GM19239 (cell line): ENCODE data around the gene FGF4.

Experiments used
- DNase-seq: peaks from one replicate; pipeline ENCODE4 v3.0.0; 2011; ENCODE audit warnings: low spot score; ENCODE audit not compliant: insufficient read length
- FAIRE-seq: peaks from 2 replicates; lab custom pipeline; 2011; peaks lifted over from hg19 to GRCh38; lab: Jason Lieb, UNC

The FGF4 gene, protein sequence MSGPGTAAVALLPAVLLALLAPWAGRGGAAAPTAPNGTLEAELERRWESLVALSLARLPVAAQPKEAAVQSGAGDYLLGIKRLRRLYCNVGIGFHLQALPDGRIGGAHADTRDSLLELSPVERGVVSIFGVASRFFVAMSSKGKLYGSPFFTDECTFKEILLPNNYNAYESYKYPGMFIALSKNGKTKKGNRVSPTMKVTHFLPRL

DNA sequence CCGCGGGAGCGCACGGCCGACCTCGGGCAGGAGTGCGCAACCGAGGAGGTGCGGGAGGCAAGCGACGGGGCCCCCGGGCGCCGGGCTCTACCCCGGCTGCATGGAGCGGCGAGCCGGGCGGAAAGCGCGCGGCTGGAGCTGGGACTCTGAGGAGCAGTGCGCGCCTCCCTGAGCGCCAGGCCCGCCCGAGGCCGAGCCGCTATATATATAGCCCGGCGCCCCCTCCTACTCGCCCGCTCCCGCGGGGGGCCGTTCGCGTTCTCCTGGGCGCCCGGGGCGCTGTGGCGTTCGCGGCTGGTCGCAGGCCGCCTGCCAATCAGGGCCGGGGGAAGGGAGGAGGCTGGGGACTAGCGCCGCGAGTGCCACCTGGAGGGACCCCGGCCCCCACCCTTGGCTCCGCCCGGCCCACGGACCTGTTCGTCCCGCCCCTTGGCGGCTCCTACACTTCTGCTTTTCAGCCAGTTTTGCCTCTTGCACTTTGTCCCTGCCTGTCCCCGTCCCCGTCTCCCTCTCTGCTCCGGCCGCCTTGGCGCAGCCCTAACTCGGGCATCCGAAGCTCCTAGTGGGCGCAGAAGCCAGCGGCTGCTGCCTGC, at the start of gene FGF4:
Gene FGF4 (minus strand): TSS at position 179 of the 593 bp plus-strand sequence. CDS start 257 bp downstream, outside the sequence.
- FAIRE-seq: no peak
- no peak for DNase-seq

DNA sequence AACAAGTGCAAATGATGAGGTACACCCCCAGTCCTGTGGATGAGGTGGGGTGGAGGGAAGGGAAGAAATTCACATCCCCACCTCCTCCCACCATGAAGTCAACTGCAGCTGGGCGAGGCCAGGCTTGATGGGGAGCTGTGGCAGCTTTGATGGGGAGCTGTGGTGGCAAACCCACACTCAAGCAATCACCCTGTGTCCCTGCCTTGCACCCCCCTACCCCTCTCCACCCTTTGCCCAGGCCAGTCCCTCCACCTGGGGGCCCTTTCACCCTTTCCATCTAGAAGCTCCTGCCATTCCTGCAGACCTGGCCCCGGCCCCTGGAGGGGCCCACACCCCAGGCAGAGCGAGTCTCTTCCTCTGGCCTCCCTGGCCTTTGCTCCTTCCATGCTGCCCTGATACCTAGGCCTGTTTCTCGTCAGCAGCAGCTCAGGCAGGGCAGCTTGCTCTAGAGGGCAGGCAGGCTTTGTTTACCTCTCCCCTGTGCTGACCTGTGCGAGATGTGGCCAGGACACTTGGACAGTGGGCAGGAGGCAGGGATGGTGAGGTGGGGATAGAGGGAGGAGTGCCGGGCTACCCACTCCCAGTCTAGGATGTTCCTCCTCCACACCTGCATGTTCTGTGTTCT, 48.6 kb upstream of the FGF4 start:
- FAIRE-seq: no peak
- DNase-seq: no peak

DNA sequence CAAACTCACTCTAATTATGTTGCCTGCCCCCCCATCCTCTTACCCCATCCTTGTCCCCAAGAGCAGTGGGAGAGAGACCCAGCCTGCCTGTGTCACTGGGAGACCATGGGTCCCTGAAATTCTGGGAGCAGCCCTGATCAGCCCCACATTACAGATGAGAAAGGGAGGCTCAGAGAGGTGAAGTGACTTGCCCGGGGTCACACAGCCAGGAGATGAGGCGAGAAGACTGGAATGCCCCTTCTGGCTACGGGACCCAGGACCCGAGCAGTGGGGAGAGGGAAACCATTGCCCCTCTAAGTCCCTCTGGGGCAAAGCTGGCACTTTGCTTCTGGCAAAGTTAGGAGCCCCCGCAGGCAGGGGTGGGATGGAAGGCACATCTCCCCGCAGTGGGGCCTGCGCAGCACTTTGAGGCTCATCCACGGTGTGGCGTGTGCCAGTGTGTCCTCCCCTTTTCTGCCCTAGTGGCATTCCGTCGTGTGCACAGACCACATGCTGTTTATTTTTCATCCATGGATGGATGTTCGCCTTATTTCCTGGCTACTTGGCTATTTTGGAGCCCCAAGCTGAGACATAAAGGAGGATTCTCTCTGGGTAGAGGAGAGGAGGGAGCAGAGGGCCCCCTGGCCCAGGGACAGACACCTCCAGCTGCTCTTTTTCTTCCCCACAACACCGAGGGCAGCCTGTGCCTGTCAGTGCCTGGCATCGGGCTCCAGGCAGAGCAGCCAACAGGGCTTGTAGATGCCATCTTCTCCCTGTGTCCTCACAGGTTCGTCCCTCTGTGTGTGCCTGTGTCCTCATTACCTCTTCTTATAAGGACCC, 47.7 kb upstream of the FGF4 start:
- no peak for FAIRE-seq

DNA sequence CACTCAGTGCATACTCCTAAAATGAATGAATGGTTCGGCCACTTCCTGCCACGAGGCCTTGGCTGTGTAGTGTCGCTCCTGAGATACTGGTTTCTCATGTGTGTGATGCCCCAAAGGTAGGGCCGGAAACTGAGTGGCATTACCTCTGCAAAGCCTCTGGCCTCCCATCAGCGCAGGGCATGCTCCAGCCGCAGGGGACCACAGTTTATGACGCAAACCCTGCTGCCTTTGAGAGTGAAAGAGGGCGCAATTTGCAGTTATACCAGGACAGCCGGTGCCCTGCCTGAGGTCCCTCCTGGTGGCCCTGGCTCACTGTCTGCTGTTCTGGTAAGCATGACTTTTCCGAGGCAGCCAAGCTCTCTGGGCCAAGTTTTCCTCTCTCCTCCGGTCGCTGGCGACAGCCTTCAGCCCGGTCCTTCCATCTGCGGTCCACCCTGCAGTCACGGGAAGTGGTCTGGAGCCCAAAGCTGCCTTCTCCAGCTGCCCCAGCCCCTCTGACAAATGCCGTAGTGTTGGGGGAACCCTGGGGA, 46.4 kb upstream of the FGF4 start:
- no peak for FAIRE-seq
- no peak for DNase-seq

More for the DNA sequence above, 47.7 kb upstream of the FGF4 start:
- no peak for DNase-seq

DNA sequence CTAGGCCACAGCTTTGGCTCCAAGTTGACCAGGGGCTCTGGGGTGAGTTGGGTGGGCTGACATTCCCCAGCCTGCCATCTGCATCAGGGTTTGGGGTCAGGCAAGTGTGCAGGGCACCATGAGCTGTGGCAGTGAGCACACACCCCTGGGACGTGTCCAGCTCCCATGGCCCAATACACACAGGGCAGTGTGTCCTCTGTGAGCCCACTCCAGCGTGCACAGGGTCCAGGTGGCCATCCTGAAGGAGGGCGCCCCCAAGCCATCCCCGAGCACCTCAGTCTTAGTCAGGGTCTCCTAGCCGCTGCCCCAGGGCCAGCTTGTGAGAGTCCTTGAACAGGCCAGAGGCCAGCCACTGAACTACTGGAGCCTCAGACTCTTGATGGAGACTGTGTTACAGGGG, 45.3 kb upstream of the FGF4 start:
- DNase-seq: no peak
- no peak for FAIRE-seq

DNA sequence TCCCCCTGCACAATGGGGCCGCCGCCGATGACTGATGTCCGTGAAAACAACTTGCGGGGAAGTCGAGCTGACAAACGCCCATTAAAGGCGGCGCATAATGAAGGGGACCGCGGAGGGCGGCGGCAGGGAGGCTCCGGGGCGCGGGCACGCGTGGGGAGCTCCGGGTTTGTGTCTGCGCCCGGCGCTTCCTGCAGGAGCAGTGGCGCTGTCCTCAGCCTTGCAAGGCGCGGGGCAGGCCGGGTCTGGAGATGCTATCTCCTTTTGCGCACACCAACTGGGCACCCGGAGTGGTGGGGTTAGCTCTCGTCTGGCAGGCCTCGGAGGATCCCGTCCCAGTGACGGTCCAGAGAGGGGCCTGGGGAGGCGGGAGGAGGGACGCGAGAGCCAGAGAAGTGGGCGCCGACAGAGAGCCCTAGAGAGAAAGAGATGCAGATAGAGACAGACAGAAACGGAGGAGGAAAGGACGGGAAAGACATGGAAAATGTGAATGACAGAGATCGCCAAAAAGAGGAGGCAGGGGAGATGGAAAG, 44.5 kb upstream of the FGF4 start:
- FAIRE-seq: no peak
- DNase-seq: no peak

DNA sequence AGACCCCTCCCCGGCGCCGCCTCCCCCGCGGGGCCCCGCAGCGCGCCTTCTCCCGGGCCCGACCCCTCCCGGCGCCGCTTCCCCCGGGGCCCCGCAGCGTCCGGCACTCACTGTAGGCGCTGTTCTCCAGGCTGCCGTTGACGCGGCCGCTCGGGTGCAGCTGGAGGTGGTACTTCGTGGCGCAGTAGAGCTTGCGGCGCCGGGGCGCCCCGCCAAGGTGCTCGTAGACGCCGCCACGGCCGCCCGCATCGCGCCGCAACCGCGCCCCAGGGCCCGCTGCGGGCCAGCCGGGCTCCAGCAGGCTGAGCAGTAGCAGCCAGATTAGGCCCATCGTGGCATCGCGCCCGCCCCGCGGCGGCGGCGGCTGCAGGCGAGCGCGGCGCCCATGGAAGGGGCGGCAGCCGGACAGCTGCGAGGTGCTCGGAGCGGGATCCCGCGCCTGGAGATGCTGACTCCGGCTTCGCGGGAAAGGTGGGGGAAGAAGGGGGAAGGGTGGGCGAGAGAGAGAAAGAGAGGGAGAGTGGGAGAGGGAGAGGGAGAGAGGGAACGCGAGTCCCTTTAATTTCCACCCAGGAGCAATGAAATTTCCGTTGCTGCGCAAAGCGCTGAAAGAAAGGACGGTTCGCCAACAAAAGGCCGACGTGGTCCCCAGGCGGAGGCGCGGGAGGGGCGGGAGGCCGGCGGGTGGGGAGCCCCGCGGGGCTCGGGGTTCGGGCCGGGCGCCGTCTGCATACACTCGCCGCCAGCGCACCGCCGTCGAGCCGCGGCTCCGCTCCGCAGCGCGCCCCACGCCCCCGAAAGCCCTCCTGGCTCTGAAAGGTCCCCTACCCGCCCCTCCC, 43.7 kb upstream of the FGF4 start, which contains the start of gene FGF3:
Gene FGF3 (minus strand): TSS at position 814 of the 839 bp plus-strand sequence. CDS start 483 bp downstream, at position 331.
- FAIRE-seq: no peak

DNA sequence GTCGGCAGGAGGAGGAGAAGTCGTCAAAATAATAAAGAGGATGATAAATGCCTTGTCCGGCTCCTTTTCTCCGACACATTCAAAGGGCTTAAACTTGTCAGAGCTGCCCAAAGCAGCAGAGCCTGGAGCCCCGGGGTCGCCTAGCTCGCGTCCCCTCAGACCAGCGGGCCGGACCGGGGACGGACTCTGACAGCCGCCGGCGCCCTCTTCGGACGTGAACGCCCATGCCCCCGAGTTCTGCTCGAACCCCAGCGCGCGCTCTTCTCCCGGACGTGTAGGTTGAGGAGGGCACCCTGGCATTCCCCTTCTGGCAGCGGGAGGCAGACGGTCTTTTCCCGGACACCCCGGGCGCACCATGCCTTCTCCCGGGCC, 43.1 kb upstream of the FGF4 start:
- no peak for DNase-seq
- FAIRE-seq: no peak

More for the DNA sequence above, 43.7 kb upstream of the FGF4 start, which contains the start of gene FGF3:
- DNase-seq: no peak

DNA sequence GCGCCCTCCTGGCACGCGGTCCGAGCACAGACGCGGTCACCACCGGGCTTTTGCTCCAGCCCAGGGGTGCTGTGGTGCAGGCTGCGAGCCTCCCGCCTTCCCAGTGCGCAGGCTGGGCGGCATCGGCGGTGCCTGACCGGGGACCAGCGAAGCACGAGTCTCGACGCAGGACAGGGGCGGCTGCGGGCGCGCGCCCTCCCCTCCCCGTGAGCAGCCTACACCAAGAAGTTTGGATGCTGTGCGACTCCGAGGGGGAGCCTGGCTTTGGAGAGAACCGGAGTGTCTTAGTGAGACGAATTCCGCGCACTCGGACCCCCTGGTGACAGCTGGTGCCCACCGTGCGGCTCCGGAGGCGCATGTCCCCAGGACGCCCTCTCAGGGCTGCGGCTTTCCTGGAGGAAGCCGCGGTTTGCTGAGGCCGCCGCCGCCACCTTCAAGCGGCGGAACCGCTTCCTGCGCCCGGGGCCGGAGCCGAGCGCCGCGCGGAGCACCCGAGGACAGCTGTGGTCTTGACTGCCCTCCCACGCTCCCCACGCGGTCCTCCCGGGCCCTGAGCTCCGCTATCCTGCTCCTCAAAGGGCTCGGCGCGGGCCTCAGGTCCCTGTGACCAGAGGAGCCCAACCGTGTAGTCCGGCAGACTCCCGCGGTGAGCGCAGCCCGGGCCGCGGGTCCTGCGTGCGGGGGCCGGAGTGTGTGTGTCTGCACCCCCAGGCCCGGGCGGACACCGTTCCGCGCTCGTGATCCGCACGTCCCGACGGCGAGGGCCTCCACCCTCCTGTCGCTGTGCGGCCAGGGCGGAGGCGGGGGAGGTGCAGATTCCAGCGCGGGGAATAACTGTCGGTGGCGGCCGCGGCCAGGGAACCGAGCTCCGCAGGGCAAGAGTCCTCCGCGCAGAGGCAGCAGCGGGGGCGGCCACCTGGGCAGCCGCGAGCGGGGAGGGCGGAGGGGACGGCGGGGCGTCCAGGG, 42.4 kb upstream of the FGF4 start:
- no peak for FAIRE-seq
- DNase-seq: no peak

DNA sequence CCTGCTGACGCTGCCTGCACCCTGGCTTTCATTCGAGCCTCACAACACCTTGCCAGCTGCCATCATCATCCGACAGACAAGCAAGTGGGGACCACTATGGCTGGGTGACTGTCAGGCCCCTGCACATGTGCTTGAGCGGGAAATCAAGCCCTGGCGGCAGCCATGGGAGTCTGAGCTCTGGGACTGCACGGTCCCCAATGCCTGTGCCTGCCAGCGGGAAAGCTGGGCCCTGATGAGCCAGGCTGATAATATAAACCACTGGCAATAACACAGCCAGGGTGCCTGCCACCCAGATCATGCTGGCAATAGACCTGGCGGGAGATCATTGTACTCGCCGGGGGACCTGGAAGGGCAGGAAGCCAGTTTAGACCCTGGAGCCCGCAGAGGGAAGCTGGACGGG, 41.5 kb upstream of the FGF4 start:
- FAIRE-seq (no peak), DNase-seq (no peak)

DNA sequence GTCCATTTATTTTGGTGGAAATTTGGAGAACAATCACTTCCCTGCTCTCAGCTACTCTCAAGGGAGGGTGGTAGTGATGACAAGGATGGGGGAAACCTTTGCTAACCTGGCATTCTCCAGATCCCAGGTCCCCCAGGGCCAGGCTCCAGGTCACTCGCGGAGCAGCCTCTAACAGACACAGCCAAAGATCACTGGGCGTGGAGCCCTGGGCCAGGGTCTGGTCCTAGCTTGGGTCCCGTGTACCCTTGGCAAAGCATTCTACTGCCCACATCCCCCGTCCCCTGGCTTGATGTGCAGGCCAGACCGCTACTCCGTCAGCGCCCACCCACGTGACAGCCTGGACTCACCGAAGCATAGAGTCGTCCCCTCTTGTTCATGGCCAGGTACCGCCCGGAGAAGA, 40.8 kb upstream of the FGF4 start:
- no peak for FAIRE-seq

DNA sequence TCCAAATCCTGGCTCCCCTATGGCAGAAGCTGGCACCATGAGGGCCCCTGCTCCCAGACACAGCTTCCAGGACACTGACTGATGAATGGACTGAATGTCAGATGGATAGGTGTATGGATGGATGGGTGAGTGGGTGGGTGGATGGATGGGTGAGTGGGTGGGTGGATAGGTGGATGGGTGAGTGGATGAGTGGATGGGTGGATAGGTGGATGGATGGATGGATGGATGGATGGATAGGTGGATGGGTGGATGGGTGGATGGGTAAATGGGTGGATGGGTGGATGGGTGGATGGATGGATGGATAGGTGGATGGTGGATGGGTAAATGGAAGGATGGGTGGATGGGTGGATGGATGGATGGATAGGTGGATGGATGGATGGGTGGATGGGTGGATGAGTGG, 39.8 kb upstream of the FGF4 start:
- FAIRE-seq (no peak), DNase-seq (no peak)

More for the DNA sequence above, 40.8 kb upstream of the FGF4 start:
- DNase-seq: no peak

DNA sequence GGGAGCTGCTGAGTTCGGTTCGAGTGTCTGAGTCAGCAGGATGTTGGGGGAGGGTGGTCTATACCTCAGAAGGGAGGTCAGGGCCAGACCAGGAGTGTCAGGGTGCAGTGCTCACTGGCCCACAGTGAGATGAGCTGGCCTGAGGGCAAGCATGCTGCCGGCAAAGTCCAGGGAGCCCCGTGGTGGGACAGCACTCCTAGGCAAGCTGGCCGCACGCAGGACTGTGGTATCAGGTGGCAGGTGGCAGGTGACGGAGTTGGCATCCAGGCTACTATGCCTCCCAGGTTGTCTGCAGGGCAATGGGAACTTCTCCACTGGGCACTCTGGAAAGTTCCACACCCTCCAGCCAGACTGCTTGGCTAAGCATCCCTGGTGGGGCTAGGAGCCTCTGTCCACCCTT, 39.3 kb upstream of the FGF4 start:
- no peak for FAIRE-seq
- DNase-seq: no peak

DNA sequence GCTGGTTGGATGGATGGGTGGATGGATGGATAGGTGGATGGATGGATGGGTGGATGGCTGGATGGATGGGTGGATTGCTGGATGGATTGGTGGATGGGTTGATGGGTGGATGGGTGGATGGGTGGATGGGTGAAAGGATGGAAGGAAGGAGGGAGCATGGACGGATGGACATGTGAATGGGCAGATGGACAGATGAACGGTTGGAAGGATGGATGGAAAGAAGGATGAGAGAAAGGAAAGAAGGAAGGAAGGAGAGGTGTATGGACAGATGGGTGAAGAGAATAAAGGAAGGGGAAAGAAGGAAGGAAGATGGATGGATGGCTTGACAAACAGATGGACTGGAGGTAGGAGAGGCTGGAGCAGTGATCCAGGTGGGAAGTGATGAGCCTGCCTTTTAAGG, 38.7 kb upstream of the FGF4 start:
- FAIRE-seq: no peak
- no peak for DNase-seq

DNA sequence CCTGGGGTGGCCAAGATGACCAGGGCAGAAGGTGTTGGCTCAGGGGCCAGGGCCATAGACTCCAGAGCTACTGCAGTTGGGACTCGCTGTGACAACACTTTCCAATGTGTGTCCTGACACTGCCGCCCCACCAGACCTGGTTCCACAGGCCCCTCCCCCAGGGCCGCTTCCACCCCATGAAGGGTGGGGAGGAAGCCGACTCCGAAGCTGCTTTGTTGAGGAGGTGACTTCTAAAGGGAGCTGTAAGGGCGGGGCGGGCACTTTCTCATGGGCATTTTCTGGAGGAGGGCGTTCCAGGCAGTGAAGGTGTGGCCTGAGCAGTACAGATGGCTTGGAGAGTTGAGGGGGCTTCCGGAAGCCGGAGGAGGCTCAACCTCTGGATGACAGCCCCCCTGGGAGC, 37.8 kb upstream of the FGF4 start:
- no peak for FAIRE-seq

DNA sequence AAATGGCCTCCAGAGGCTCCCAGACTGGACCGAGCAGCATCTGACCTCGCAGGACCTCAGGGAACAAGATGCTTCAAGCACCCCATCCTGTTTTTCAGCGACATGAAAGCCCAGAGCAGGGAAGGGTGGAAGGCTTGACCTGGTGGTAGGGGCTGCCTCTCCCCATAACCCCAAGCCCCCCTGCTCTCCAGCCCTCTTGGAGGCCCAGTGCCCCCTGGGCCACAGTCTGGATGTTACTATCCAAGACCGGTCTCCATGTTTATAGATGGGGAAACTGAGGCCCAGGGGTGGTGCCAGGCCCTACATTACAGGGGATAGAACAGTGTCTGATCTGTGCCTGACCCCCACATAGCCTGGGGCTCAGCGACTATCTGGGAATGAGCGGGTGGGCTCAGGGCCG, 37.1 kb upstream of the FGF4 start:
- FAIRE-seq: no peak
- no peak for DNase-seq

More for the DNA sequence above, 37.8 kb upstream of the FGF4 start:
- no peak for DNase-seq

DNA sequence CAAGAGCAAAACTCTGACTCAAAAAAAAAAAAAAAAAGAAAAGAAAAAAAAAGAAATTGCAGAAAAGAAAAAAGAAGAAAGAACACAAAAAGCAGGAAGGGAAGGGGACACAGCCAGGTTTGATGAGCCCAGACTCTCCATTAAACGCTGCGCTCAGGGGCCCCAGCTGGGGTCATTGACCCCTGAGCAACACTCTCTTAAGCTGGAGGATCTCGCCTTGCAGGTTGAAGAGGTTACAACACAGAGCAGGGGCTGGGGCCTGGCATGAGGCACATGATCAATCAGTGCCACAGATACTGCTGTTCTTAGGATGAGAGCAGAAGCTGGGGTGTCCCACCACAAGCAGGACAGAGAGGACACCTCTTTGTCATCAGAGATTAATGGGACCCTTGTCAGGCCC, 36.3 kb upstream of the FGF4 start:
- DNase-seq (no peak), FAIRE-seq (no peak)
